ENCODE measurements around the gene SYT6. TPM values are rescaled to one million over a fixed set of nuclear protein-coding genes. Genes with fewer than 3 reads are reported as not detected.

Gene SYT6
- total RNA-seq, 1 experiment from 2014 or later = 66.0 TPM

DNA sequence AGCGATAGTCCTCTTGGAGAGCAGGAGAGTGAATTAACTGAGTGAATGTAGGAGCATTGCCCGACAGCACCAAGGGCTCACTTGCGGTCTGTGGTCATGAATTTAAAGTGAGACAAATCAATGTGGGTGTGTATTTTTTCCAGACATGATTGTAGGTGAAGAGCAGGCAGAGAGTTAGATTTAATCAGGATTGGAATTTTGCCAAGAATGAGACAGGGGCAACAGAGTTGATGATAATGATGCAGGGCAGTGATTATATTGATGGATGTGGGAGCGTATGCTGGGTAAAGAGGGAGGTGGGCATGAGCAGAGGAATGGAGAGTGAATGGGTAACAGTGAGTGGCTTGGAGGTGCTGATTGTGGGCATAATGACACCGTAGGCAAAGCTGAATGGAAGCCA lies 20.0 kb upstream of the SYT6 start:
- POLR2A ChIA-PET (ENCODE audit: low non-redundant PET) = no interaction called here
- Histone ChIP-seq H3K27ac (ENCODE audit: low read depth, low read length, poor library complexity, severe bottlenecking) (no peak overlapping the region), H3K36me3 (ENCODE audit: insufficient read depth, low read length, poor library complexity, severe bottlenecking) (no peaks in the 10 kb centered on the region), H3K4me1 (ENCODE audit: insufficient read depth, low read length, poor library complexity, severe bottlenecking) (no peaks in the 10 kb centered on the region), H3K4me3 (ENCODE audit: low read depth, low read length, poor library complexity, severe bottlenecking) (no peak overlapping the region), H3K27me3 (replicated peaks; ENCODE audit: insufficient read depth, low read depth, low read length, poor library complexity) (no peaks in the 10 kb centered on the region), H3K9me3 (ENCODE audit: low read depth, low read length, poor library complexity, severe bottlenecking) (no peaks in the 10 kb centered on the region)
- BruUV-seq (replicated peaks) = no TSS peak
- DNase-seq (ENCODE audit: low spot score) = no peak
- intact Hi-C loops (cut with micrococcal nuclease; ENCODE audit: unreplicated experiment) = no loop called here
- CTCF ChIA-PET = no interaction called here
- no peak for TF ChIP-seq CTCF (conservative IDR thresholded peaks at IDR 0.05; ENCODE audit: low read depth, low read length)
- no peak for TF ChIP-seq EZH2 (IDR thresholded peaks at IDR 0.05; ENCODE audit: borderline replicate concordance, low read depth, low read length, poor library complexity, severe bottlenecking)

GRCh38 chr1:114169509-114169908 lies 15.8 kb upstream of the SYT6 start:
- POLR2A ChIA-PET (ENCODE audit: low non-redundant PET) = no interaction called here
- no peaks in the 10 kb centered on the region for H3K9me3 ChIP-seq (ENCODE audit: low read depth, low read length, poor library complexity, severe bottlenecking)
- intact Hi-C loops (cut with micrococcal nuclease; ENCODE audit: unreplicated experiment) = no loop called here
- DNase-seq (ENCODE audit: low spot score) = no peak
- BruUV-seq (replicated peaks) = no TSS peak
- no peak overlapping the region for H3K4me3 ChIP-seq (ENCODE audit: low read depth, low read length, poor library complexity, severe bottlenecking)
- H3K27ac ChIP-seq (ENCODE audit: low read depth, low read length, poor library complexity, severe bottlenecking) = no peak overlapping the region
- no peak for TF ChIP-seq CTCF (conservative IDR thresholded peaks at IDR 0.05; ENCODE audit: low read depth, low read length)
- no peaks in the 10 kb centered on the region for H3K36me3 ChIP-seq (ENCODE audit: insufficient read depth, low read length, poor library complexity, severe bottlenecking)
- H3K4me1 ChIP-seq (ENCODE audit: insufficient read depth, low read length, poor library complexity, severe bottlenecking) = no peaks in the 10 kb centered on the region
- CTCF ChIA-PET = no interaction called here
- no peaks in the 10 kb centered on the region for H3K27me3 ChIP-seq (replicated peaks; ENCODE audit: insufficient read depth, low read depth, low read length, poor library complexity)

DNA sequence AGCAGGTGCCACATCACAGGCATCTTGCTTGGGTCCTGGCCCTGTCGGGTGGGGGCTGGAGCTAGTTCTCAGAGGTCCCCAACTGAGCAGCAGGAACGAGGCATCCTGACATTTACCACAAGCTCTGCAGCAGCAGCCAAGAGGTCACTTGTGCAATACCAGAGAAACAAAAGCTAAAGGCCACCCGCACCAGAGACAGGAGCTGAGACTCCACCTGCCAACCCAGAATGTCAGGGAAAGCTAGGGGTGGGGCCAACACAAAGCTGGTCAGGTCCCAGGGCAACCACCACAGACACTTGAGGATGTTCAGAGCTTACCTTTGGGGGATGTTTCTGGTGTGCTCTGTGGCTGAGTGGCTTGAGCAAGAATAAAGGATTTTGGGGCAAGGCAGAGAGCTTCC lies 13.6 kb upstream of the SYT6 start:
- H3K4me3 ChIP-seq (ENCODE audit: low read depth, low read length, poor library complexity, severe bottlenecking) = no peak overlapping the region
- peaks cover 3% of the 10 kb centered on the region for H3K4me1 ChIP-seq (ENCODE audit: insufficient read depth, low read length, poor library complexity, severe bottlenecking)
- no TSS peak for BruUV-seq (replicated peaks)
- intact Hi-C loops (cut with micrococcal nuclease; ENCODE audit: unreplicated experiment) = no loop called here
- no peaks in the 10 kb centered on the region for H3K27me3 ChIP-seq (replicated peaks; ENCODE audit: insufficient read depth, low read depth, low read length, poor library complexity)
- no peaks in the 10 kb centered on the region for H3K9me3 ChIP-seq (ENCODE audit: low read depth, low read length, poor library complexity, severe bottlenecking)
- no peak for DNase-seq (ENCODE audit: low spot score)
- POLR2A ChIA-PET (ENCODE audit: low non-redundant PET) = no interaction called here
- H3K36me3 ChIP-seq (ENCODE audit: insufficient read depth, low read length, poor library complexity, severe bottlenecking) = no peaks in the 10 kb centered on the region
- CTCF ChIA-PET = no interaction called here
- H3K27ac ChIP-seq (ENCODE audit: low read depth, low read length, poor library complexity, severe bottlenecking) = no peak overlapping the region
- TF ChIP-seq EZH2 (IDR thresholded peaks at IDR 0.05; ENCODE audit: borderline replicate concordance, low read depth, low read length, poor library complexity, severe bottlenecking) (no peak), CTCF (conservative IDR thresholded peaks at IDR 0.05; ENCODE audit: low read depth, low read length) (no peak)
